ACHN (cell line): Measurements from ENCODE around the gene ABLIM2.

ENCODE experiments used
- DNase-seq: peaks from one replicate; pipeline ENCODE4 v3.0.0-alpha.2; 2015
- in situ Hi-C: cut with HindIII; loops from 2 replicates; pipeline ENCODE4 v1.10.0; 2017; ENCODE audit warnings: low sequenced_read_pairs, low pct_ligation_motif_present, low pct_unique_long_range_greater_than_20kb

The ABLIM2 gene

DNA sequence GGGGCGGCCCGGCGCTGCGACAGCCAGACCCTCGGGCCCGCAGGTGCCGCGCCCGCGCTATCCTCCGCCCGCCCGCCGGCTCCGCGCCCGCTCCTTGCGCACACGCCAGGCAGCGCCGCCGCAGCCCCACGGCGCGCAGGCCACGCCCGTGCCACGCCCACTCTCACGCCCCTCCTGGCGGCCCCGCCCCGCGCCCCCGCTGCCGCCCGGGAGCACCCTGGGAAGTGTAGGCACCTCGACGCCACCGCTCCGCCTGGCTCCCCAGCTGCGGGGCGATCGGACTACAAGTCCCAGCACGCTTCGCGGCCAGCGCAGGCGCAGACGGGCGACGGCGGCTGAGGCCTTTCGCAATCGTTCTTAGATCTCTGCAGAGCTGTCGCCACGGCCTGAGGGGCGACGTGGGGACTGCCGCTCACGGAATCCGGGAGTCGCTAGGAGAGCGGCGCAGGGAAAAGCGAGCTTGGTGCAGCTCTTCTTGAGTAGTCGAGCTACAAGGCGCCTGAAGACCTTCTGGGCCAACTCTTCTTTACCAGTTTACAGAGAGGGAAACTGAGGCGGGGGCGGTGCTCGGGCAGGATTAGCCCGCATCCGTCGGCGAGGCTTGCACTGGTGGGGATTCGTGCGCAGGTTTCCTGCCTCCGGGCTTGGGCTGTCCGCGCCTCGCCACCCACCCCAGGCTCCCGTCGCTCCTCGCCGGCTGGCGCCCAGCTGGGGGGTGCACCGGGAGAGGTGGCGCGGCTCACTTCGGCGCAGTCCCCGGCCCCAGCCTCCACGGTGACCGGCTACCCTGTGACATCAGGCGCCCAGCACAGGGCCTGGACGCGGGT is at the start of gene ABLIM2:
TSS of gene ABLIM2 (minus strand) at position 104 of the 827 bp plus-strand sequence. CDS start 124 bp downstream, outside the sequence.
- peak; percentile 93 for DNase-seq
- in situ Hi-C loops = no loop called here

DNA sequence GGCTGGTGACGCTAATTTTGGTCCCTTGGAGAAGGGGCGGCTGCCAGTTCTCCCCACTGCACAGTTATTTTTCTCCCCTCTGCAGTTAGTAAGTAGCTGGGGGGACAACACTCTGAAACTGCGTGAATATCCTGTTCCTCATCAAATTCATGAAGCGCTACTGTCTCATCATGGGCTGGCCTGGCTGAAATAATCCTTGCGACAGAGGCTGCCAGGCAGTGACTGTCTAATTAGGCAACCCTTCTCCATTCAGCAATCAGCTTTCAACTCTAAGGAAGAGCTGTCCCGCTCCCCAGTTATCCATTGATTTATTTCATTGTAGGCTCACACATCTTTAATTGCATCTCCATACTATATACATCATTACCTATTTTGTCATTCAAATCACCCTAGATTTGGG is 48.7 kb upstream of the ABLIM2 start:
- in situ Hi-C loops = no loop called here
- no peak for DNase-seq

DNA sequence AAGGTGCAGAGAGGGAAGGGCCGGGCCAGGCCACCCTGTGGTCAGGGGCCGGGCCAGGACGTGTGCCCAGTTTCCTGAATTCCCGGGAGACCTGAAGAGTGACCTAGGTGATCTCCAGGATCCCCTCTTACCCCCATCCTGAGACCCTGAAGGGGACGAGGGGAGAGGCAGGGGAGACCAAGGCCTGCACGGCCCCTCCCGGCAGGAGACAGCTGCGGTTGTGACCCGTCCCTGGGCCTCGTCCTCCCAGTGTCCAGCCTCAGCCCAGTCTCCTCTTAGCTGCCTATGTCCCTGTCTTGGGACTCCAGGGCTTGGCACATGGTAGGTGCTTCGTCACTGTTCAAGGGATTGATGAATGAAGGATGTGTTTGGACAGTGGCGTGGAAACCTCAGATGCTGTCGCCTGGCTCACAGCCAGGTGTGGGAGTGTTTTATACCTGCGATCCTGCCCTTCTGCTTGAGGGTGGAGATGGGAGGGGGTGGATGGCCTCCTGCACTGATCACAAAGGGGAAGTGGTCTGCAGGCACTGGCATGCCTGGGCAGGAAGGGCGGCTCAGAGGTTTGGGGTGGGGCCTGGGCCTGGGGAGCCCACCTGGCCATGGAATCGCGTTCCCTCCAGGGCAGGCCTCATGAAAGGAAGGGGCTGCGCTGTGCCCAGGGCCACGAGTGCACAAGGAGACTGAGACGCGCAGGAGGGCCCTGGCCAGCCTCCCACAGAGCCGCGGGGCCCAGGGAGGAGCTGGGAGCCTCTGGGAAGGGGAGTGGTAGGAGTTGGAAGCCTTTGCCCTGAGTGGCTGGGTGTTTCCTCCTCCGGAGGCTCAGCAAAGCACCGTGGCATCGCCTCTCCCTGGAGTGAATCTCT is 47.4 kb upstream of the ABLIM2 start:
- no peak for DNase-seq
- in situ Hi-C loops = no loop called here

DNA sequence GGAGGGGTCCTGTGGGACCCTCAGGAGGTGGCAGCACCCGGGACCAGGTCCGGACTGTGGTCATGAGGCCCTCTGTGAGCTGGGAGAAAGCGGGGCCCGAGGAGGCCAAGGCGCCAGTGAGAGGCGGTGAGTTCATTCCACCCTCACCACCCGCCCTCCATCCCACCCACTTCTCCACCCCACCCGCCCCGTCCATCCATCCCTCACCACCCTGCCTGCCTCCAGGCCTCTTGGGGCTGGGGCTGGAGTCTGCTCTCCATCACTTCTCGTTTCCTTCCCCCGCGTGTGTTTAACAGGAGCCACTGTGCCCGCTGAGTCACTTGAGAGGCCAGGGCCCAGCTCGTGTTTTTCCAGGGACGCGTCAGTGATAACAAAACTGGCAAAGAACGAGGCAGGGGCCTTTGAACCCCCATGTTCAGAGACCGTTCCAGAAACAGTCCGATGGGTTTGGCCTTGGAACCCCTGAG is 46.7 kb upstream of the ABLIM2 start:
- in situ Hi-C loops = no loop called here
- DNase-seq = no peak

DNA sequence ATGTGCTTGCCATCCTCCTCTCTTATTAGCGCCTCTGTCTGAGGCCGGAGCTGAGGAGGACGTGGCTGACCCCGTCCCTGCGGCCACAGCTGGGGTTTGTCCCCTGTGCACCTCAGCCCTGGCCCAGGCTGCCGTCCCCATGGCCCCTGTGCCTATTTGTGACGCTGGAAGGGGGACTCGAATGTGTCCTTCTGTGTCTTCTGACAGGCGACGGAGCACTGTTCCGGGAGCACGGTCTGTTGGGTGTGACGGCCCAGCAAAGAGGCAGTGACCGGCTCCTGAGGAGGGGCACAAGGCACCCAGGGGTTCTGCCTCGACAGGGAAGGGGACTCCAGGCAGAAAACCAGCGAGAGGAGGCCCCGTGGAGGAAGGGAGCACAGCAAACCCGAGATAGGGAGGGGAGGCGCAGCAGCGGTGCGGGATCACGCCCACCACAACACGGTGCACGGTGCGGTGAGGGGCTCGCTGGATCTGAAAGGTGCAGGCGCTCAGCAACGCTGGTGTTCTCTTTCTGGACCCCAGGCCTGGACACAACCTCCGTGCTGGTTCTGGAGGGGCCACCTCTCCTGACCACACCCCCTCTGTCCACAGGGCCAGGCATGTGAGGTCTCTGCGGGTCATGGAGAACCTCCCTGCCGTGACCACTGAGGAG is 46.1 kb upstream of the ABLIM2 start:
- in situ Hi-C loops = no loop called here

DNA sequence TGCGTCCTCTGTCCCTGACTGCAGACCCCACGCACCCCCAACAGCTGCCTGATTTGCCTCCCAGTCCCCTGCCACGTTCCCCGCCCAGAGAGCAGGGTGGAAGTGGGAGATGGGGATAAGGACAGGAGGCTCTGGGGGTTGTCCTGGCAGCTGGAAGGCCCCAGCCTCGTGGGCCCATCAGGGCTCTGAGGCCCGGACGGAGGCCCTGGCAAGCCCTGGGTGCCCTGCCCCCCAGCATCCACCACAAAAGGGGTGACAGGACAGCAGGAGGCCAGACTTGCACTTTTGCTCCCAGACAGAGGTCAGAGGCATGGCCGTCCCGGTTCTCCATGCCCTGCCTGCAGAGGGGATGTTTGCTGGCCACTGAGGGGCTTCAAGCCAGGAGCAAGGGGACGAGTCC is 45.2 kb upstream of the ABLIM2 start:
- DNase-seq = no peak
- in situ Hi-C loops = no loop called here

More for the DNA sequence above, 46.1 kb upstream of the ABLIM2 start:
- no peak for DNase-seq

DNA sequence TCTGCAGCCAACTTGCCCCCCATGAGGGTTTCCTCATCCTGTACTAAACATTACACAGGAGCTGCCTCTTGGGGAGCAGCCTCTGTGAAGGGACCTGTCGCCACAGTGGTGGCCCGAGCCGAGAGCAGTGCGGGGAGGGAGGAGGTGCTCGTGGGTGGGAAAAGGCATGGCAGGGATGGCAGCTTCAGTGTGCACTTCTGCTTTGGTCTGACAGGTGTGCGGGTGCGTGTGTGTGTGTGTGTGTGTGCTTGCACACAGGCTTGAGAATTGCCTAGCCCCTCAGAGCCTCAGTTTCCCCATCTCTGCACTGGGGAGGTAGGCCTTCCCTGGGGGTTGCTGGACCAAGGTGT is 44.4 kb upstream of the ABLIM2 start:
- no peak for DNase-seq
- in situ Hi-C loops = no loop called here

DNA sequence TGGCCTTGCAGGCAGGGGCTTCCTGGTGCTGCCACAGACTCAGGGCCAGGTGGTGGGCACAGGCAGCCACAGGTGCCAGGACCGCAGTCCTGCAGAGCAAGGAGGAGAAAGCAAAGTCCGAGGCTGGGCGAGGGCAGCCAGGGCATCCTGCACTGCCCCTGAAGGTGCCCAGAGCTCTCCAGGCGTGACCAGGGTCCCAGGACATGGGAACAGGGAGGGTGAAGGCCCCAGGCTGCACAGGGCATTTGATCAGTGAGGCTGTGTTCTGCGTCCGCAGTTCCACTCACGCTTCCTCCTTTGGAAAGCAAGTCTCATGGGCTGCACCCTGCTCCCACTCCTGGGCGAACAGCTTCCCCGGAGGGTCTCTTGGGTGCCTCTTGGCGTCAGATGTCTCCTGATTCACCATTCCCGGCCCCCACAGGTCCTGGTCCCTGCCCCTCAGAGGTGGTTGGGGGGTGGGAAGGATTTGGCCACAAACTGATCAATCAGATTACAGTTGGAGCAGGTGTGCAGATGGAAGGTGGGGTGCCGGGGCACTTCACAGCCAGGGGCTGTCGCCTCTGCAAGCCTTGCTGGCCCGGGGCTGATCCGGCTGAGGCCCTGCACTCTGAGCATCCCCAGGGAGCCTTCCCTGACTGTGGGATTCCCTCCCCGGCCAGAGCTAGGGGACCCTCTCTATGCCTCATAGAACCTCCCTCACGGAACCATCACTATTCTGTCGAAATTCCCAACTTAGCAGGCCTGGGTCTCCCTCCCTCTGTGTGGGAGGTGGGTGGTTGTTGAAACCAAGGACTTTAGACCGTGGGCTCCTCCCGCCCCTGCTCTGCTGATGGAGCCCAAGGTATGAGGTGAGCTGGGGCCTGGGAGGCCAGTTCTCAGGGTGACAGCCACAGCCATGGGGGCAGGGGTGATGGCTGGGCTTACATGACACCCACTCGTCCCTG is 43.8 kb upstream of the ABLIM2 start:
- in situ Hi-C loops = no loop called here
- no peak for DNase-seq

DNA sequence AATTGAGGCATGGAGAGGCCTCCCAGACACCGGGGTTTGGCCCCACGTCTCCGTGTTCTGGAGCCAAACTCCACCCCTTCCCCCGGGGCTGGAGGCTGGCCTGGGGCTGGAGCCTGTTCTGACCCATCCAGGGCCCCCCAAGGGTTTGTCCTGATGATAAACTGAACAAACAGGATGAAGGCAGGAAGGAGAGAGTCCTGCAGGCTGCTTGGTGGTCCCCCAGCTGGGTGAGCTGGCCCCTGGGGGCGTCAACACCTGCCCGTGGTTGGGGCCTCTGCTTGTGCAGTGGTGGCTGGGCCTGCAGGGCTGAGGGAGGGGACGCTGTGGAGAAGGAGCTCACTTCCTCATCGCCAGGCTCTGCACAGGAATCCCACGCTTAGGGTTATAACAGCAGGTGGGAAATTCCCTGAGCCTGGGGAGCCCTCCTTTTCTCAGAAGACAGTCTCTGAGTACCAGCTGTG is 42.7 kb upstream of the ABLIM2 start:
- DNase-seq = no peak
- in situ Hi-C loops = no loop called here

DNA sequence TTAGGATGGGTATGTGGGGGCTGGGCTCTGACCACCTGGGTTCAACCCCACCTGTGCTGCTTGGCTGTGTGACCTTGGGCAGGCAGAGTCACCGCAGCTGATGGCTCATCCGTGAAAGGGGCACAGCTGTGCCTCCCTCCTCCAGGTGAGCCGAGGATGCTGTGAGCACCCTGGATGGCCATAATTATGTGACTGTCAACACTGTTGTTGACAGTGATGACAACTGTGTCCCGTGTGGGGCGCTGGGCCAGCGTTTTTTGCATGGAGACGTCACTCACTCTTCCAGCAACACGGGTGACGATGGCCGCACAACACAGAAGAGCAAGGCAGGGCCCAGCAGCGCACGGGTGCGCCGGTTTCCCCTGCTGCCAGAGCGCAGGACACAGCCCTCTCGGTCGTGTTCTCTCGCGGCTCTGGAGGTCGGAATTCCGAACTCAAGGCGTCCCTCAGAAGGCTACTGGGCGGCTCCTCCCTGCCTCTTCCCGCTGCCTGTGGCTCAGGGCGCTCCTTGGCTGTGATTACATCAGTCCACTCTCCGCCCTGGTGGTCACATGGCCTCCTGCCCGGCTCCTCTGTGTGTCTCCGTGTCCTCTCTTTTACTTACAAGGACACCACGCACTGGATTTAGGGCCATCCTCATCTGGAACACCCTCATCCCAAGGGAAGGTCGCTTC is 41.8 kb upstream of the ABLIM2 start:
- no peak for DNase-seq
- in situ Hi-C loops = no loop called here

DNA sequence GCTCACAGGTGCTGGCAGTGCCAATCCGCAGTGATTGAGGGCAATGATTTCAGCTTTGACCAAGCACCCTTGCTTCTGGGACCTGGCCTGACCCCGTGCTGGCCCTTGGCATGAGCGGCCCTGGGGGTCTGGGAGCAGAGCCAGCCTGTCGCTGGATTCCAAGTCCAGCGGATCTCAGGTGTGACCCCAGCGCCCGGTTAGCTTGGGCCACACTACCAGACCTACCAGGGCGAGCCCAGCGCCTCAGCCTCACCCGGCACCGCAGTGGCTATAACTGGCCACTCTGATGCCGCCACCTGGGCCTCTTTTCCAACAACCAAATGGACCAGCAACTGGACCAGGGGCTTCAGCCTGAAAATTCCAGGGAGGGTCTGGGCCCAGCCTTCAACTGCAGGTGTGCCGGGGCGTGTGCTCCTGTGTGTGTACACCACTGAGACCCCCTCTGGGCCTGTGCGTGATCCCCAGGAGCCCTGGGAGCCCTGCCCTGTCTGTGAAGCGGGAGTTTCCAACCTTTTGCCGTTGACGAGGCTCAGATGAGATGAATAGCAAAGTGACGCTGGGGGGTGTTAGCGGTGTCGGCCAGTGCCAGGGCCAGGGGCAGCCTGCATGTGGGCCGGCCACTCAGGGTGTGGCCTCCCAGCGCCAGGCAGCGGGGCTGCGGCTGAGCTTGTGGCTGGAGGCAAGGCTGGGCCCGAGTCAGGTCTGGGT is 41.1 kb upstream of the ABLIM2 start:
- in situ Hi-C loops = no loop called here
- no peak for DNase-seq

DNA sequence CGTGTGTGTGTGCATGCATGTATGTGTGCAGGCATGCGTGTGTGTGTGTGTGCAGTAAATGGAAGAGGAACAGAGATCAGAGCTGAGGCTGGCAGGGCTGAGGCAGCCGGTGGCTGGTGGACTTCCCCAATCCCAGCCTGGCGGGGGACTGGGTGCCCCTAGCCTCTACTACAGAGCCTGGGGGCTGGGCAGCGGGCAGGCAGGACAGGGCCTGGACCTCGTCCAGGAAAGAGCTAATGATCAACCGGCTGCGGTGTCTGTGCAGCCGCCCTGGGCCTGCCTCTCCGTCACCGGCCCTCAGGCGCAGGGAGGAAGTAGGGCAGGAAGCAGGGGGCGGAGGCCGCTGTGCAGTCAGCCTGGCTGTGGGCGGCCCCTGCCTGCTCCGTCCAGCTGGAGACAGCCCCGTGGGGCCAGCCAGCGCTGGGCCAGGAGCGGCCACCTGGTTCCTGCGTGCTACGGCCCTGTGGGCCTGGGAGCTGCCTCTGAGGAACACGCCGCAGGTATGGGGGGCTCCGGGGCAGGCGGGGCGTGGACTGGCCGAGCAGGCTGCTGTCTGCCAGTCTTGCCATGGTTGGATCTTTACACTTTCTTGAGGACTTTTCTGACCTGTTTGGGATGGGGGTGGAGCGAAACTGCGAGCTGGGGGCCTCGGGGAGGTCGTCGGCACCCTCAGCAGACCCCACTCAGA is 40.4 kb upstream of the ABLIM2 start, which contains the start of gene SH3TC1:
TSS of gene SH3TC1 (plus strand) at position 385 of the 688 bp plus-strand sequence. CDS start 5,905 bp downstream, outside the sequence.
- in situ Hi-C loops = no loop called here
- DNase-seq = peak; percentile 90

DNA sequence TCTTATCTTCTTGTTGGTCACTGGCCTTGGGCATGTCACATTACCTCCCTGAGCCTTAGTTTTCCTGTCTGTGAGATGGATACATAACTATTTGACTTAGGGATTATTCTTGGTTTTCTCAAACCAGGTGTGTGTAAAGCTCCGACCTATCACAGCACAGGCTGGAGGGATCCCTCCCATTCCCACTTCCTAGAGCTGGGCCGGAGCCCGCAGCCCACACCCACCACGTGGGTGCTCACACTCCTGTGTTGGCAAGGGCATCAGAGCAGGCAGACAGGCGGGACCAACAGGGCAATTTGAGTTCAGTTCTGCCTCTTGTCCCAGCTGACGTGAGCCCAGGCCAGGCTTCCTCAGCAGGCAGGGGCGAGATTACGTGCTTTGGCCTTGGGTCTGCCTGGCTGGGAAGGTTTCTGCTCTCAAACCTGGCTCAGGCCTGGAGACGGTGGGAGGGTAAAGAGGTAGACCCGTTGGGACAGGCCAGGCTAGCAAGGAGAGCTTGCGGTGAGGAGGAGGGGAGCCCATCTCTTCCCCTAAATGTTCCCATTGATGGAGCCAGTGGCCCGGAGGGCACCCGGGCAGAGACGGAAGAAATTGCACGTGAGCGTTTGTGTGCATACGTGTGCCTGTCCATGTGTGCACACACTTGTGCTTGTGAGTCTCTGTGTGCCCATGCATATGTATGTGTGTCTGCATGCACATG is 39.7 kb upstream of the ABLIM2 start:
- DNase-seq = no peak
- in situ Hi-C loops = no loop called here

DNA sequence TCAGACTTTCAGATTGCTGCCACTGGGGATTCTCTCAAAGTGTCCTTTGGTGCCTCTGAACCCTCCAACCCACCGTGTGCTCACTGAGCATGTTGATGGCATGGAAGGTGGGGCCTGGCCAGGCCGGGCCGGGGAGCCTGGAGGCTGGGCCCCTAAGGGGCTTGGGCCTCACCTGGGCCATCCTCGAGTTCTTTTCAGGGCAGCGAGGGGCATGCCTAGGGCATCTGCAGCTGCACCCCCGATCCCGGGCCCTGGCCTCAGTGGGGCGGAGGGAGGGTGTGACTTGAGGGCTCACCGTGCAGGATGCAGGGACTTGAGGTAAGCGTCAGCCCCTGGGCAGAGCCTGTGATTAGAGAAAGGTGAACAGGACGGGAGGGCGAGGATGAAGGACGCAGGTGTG is 38.9 kb upstream of the ABLIM2 start:
- in situ Hi-C loops = no loop called here
- DNase-seq = no peak

DNA sequence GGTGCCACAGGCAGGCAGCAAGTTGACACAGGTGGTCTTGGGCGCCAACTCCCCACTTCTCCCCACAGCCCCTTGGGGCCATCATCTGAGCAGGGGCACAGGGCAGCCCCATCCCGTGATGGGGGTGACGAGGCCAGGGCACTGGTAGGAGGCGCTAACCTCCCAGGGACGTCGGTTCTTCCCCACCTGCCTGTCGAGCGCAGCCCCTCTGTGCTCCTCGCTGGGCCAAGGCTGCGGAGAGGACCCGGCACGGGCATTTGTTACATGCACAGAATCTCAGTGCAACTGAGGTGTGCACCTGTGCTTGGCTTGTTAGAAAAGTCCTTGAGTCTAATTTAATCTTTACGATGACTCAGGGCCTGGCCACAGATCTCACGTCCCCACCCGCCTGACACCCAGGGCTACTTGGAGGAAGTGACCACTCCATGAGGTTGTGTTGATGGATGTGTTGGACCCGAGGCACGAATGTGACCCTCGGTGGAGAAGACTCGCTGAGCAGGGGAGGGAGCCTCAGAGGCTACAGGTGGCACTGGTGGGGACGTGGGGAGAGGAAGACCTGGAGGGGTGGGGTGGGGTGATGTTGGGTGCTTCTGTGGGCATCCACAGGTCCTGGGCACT is 37.3 kb upstream of the ABLIM2 start:
- in situ Hi-C loops = no loop called here
- DNase-seq = no peak
